ENCODE measurements around the gene TSC22D4.
A peak's percentile ranks its signal among the peaks of the same experiment; 100 is the strongest.

The TSC22D4 gene

DNA sequence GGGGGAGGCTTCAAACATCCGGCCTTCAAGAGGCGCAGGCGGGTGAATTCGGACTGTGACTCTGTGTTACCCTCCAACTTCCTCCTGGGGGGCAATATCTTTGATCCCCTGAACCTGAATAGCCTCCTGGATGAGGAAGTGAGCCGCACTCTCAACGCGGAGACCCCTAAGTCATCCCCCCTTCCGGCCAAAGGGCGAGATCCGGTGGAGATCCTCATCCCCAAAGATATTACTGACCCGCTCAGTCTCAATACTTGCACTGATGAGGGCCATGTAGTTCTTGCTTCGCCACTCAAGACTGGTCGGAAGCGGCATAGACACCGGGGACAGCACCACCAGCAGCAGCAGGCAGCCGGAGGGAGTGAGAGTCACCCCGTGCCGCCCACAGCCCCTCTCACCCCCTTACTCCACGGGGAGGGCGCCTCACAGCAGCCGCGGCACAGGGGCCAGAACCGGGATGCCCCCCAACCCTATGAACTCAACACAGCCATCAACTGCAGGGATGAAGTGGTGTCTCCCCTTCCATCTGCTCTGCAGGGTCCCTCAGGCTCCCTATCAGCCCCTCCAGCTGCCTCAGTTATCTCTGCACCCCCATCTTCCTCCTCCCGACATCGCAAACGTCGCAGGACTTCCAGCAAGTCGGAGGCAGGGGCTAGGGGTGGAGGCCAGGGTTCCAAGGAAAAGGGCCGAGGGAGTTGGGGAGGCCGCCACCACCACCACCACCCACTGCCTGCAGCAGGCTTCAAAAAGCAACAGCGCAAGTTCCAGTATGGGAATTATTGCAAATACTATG, 48.3 kb downstream of the TSC22D4 start:
- peak in 1 of 2 donors; percentile 21 for DNase-seq (ENCODE audit: extremely low read depth in 1 of 2, low read depth in 1 of 2)

DNA sequence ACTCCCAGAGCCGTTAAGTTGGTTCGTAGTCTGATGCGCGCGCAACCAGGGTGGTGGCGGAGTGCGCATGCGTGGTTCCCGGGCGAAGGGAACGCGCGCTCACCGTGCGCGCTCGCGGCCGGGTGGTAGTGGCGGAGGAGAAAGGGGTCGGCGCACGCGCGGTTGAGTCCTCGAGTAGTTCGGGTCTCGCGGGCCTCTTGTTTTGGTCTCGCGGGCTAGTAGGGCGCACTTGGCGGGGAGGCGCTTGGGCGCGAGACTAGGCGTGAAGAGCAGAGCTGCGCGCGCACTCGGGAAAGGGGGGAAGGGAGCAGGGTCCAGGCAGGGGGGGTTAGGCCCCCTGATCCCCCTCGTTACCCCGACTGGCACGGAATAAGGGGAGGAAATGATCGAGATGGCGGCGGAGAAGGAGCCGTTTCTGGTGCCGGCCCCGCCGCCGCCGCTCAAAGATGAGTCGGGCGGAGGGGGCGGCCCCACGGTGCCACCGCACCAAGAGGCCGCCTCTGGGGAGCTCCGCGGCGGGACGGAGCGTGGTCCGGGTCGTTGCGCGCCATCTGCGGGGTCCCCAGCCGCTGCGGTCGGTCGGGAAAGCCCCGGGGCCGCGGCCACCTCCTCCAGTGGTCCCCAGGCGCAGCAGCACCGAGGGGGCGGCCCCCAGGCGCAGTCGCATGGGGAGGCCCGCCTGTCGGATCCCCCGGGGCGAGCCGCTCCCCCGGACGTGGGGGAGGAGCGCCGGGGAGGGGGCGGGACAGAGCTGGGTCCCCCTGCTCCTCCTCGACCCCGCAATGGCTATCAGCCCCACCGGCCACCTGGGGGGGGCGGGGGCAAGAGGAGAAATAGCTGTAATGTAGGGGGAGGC, 49.1 kb downstream of the TSC22D4 start, which contains the start of gene MEPCE:
MEPCE (plus strand) TSS at position 195 of the 856 bp plus-strand sequence; CDS start at position 383, 188 bp downstream.
- DNase-seq (ENCODE audit: extremely low read depth in 1 of 2, low read depth in 1 of 2), result peak; percentile 87 to 91

DNA sequence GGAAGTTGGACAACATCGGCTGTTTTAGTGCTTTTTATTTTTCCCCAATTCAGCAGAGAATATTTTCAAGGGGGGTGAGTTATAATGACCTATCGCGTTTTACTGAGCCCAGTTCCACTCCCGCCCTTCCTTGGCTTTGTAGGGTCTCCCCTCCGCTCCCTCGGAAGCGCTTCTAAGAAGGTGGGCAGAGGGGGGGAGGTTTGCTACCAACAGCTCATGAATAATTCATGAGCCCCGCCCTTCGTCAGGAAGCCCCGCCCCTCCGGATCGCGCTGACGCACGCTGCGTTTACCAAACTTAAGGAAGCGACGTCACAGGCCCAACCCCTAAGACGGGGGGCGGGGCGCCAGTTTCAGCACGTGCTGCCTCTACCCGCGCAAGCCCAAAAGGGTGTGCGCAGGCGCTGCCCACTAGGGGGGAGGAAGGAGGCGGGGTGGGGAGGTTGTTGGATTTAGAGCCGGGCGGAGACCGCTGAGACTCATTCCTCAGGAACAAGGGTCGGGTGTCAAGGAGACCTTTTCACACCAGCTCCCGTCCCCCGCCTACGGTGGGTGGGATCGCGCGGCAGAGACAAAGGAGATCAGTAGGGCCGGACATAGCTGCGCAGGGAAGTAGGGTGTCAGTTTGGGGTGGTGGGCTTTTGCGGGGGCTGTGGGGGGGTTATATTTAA, 49.9 kb downstream of the TSC22D4 start:
- DNase-seq (ENCODE audit: extremely low read depth in 1 of 2, low read depth in 1 of 2), result peak; percentile 100

DNA sequence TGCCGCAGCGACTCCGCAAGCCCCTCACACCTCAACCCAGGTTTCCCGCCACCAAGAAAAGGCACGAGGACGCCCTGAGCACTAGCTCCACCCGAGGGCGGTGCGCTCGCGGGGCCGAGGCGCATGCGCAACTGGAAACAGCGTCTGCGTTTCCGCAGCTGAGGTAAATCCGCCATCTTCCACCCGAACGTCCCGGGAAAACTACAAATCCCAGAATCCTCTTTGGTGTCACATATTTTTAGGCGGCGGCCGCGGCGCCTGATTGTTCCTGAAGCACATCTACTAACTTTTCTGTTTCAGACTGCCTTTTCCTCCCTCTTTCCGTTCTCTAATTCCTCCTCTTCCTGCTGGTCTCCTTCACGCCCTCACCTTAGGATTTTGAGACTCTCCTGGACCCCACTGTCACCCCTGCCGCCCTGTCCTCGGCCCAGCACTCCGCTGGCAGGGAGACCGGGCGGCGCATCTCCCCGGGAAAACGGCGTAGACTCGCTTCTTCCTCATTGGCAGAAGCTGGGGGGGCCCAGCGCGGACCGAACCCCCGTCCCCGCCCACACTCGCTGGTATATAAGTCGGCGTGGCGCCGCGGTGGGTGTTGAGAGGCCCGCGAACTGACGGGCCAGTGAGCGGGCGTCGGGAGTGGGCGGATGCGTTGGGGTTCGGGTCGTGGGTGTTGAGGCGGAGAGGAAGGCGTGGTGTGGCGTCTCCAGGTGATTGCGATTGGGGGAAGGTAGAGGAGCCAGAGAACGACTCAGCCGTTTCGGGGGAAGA, 50.6 kb downstream of the TSC22D4 start, which contains the start of gene ZCWPW1:
ZCWPW1 (minus strand) TSS at position 505 of the 768 bp plus-strand sequence. CDS start 8,054 bp downstream, outside the sequence.
- DNase-seq (ENCODE audit: extremely low read depth in 1 of 2, low read depth in 1 of 2), result peak; percentile 96

DNA sequence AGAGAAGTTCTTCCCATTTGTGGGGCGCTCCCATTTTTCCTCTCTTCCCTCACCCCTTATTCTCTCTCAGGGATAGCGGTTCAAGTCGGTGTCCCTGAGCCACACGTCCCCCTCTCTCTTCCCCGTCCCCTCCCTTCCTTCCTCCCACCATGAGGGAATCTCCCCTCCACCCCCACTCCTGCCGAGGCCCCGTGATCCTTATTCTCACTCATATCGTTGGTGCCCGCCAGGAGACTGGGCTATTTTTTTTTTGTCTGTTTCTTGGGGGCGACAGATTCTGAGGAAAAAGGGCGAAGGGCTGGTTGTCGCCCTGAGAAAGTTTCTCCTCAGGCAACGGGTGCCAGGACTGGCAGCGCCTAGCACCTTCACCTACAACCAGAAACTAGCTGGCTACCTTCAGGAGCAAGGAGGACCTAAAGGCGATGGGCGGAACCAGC, 51.2 kb downstream of the TSC22D4 start:
- DNase-seq (ENCODE audit: extremely low read depth in 1 of 2, low read depth in 1 of 2), result no peak

DNA sequence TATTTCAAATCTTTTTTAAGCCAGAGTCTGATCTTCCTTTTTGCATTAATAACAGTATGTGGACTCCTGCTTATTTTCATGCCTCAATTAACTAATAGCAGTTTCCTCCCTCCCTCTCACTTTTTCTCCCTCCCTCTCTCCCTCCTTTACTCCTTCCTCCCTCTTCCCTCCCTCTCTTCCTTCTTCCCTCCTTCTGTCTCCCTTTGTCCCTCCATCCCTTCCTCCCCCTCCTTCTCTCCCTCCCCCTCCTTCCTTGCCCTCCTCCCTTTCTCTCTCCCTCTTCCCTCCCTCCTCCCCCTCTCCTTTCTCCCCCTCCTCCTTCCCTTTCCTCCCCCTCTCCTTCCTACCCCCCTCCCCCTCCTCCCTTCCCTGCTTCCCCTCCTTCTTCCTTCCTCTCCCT, 52.5 kb downstream of the TSC22D4 start:
- no peak for DNase-seq (ENCODE audit: extremely low read depth in 1 of 2, low read depth in 1 of 2)

DNA sequence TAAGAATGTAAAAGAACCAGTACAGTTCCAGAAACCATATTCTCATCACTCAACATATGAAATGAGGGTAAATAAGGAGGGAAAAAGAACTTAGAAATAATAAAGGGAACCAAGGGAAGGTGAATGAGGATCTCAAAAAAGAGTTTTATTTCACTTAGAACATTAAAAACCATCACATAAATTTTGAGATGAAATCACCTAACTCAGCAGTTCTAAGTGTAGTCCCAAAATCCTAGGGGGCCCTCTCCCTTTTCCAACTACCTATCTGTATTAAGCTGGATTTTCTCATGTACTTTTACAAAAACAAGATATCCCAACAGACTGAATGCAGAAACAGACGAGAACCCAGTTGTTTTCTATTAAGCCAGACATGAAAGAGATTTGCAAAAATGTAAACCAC, 53.7 kb downstream of the TSC22D4 start:
- DNase-seq (ENCODE audit: extremely low read depth in 1 of 2, low read depth in 1 of 2), result no peak

DNA sequence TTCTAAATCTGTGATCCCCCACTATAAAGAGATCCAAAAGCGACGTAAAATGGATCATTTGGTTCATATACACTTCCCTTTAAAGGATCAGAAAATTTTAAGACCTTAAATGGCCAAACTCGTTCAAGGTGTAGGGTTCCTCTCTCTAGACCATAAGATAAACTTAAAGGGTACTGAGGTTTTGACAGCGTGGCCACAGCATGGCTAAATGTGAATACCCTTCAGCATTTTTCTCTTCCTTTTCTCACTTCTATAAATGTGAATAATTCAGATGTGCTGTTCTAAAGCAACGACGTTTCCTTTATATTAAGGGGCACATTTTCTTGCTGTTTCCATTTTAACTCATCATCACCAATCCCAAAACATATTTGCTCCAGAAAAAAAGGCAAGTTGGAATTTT, 55.7 kb downstream of the TSC22D4 start:
- DNase-seq (ENCODE audit: extremely low read depth in 1 of 2, low read depth in 1 of 2), result no peak

DNA sequence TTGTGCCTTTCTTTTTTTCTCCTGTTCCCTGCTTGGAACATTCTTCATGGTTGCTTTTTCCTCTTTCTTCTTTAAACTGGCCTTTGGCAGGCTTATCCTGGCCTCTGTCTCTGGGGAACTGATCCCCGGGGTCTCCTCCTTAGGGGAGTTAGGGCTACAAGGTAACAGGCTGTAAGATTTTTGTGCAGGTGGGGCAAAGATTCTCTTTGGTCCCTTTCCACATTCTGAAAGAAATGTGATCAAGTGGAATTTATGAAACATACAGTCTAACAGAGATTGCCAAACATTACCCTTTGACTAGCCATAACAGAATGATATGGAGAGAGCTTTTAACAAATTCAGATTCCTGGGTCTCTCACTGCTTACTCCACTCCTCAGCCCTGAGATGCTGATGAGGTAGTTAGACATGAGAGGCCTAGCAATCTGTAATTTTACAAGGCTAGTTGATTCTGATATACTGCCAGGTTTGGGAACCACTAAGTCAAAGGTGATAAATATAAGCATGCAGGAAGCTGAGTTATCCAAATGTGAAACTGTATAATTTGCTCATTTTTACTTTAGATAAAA, 59.3 kb downstream of the TSC22D4 start:
- no peak for DNase-seq (ENCODE audit: extremely low read depth in 1 of 2, low read depth in 1 of 2)

DNA sequence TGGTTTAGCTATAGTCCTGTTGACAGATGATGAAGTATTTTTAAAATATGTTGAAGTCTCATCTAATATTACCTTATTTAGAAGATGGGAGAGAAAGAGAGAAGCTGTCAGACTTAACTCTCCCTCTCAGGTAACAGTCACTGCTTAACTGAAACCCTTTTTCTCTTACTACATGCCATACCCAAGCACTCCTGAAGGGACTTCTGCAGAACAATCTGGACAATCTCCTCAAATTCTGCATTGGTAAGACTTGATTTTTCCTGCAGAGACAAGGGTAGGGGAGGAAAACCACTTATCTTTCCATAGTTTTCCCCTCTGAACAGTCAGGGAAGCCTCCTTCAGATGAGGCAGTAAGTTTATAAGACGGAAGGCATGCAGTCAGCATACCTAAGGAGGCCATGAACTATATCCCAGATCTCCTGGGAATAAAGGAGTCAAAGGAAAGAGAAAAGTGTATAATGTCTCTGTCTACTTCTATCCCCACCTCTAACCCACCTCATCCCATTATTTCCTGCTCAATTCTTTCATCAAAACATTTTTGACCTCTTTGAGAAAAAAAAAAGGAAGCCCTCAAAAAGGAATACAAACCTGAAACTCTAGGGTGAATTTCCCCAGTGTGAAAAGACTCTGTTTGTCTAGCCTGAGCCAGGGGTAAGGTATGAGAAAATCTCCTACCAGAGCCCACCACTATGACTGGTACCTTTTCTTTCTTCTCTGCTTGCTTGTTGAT, 59.9 kb downstream of the TSC22D4 start:
- DNase-seq (ENCODE audit: extremely low read depth in 1 of 2, low read depth in 1 of 2), result no peak

All from stimulated activated CD8-positive, alpha-beta memory T cell treated with anti-CD3 and anti-CD28 coated beads, Interleukin-7, amount 100 ng/mL, for 48 hours (primary cell).